ENCODE results near the gene PRTFDC1.
A peak's percentile ranks its signal among the peaks of the same experiment; 100 is the strongest.

The PRTFDC1 gene

DNA sequence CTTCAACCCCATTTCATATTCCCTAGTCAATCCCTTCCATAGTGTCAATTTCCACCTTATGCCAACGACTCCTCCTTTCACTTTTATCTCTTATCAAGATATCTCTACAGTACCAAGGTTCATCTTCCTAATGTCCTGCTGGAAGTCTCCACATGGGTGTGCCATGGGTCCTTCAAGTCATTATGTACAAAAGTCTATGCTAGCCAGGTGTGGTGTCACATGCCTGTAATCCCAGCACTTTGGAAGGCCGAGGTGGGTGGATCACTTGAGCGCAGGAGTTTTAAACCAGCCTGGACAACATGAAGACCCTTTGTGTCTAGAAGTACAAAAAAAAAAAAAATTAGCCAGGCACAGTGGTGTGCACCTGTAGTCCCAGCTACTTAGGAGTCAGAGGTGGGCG is 47.6 kb downstream of the PRTFDC1 start:
- no peak for DNase-seq (ENCODE audit: low read depth in 2 of 2)

DNA sequence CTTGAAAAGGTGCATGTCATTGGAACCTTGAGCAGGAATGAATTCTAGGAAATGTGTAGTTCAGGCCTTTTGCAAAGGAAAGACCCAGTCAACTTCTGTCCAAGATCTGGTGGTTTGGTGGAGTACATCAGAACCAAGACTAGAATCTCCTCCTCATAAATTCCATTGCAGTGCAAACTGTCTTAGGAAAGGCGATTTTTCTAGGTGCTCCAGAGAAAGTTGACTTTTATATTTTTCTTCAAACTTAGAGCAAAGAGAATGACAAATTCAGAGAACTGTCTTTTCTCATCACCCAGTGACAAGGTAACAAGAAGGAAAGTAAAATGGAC is 50.0 kb downstream of the PRTFDC1 start:
- DNase-seq (ENCODE audit: low read depth in 2 of 2), result no peak

DNA sequence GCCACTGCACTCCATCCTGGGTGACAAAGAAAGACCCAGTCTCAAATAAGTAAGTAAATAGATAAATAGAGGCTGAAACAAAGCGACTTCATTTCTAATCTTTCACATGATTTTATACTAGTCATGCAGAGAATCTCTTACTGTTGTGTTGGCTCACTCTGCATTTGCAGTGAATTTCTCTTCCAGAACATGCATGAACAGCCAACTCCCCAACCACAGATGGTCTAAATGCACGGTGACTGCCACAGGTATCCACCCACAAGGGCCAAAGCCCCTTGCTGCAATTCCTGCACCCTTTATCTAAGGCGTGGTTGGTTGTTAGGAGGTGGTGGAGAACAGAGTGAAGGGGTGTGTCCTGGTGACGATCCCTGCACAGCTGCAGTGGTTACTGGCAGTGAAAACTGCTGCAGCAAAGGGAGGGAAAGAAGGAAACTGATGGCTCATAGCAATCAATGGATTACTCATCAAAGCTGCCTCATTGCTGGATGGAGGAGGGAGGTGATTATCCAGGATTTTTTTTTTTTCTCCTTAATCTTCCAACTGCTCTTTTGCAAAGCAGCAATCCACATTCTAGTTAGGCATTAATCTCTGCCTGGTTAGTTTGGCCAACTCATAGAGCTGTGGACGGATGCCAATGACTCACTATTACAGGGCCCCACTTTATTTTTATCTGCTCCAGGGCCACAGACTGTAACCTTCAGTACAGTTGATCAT is 50.6 kb downstream of the PRTFDC1 start:
- no peak for DNase-seq (ENCODE audit: low read depth in 2 of 2)

DNA sequence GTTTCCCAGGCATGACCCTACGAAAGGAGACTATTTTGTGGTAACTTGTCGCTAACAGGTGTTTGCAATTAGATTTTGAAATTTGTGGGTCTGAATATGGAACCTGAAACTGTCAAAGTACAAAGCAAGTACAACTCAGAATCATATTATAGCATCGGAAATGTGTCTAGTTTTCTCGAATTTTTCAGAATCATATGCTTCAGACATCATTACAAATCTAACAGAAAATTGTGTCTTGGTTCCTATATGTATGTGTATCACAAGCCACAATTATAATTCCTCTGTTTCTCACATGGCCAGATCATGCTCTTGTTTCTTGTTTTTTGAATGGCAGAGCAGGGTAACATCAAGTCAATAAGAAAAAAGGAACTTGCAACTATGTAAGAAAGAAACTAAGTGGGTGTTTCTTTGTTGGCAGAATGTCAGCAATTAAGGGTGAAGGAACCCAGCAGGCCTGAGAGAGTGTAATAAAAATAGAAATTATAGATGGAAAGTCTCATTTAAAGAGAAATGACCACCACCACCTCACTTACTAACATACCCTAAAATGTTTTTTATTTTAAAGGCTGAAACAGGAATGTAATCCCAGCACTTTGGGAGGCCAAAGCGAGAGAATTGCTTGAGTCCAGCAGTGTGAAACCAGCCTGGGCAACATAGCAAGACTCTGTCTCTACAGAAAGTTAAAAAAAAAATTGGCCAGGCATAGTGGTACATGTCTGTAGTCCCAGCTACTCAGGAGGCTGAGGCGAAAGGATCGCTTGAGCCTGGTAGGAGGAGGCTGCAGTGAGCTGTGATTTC is 51.3 kb downstream of the PRTFDC1 start:
- DNase-seq (ENCODE audit: low read depth in 2 of 2), result no peak

DNA sequence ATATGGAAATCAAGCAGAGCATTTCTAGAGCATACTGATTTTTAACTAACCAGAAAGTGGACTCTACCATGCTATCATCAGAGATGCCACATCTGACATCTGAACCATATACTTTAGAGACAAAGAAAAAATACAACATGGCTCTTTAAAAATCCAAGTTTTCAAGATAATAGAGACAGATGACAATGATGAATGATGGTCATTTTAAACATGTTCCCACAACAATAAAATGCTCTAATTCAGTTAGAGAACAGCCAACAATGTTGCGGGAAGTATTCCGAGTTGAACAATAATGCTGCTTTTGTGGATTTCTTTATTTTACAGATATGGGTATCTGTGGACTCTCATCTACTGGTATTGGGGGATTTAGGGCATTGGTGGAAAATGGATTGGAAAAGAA is 52.8 kb downstream of the PRTFDC1 start:
- no peak for DNase-seq (ENCODE audit: low read depth in 2 of 2)

DNA sequence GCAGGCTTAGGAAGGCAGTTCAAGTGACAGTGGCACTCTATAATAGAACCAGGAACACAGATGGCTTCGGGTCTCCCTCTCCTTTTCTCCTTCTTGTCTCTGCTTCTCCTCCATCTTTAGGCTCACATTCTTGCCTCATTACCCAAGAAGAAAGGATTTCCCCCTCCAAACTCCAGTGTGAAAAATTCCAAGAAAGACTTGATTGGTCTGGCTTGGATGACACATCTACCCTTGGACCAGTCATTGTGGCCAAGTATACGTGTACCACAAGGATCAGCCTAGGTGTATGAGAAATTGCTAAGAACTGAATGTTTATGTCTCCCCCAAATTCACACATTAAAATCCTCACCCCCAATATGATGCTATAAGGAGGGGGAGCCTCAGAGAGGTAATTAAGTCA is 53.9 kb downstream of the PRTFDC1 start:
- DNase-seq (ENCODE audit: low read depth in 2 of 2), result no peak

DNA sequence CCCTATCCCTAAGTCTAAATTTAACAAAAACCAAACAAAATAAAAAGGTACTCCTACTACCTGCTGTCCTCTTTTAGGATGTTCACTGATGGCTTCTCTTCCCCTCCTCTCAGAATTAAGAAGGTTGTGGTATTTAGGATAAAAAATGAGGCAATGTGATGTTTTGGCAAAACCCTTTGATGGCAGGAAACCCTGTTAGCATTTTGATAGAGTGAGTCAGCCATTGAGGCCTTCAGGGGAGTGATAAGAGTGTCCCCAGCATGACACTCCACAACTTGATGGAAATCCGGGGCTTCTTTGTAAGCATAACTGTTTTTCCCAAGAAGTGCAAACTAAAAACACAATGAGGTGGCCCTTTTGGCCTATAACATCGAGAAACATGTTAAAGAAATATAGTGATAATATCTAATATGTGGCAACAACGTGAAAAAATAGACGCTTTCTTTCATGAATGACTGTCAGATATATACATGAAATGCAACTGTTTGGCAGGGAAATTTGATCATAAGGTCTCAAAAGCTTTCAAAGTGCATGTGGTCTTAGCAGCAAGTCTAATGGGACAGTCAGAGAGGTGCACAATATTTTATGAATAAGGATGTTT is 55.0 kb downstream of the PRTFDC1 start:
- DNase-seq (ENCODE audit: low read depth in 2 of 2), result no peak

DNA sequence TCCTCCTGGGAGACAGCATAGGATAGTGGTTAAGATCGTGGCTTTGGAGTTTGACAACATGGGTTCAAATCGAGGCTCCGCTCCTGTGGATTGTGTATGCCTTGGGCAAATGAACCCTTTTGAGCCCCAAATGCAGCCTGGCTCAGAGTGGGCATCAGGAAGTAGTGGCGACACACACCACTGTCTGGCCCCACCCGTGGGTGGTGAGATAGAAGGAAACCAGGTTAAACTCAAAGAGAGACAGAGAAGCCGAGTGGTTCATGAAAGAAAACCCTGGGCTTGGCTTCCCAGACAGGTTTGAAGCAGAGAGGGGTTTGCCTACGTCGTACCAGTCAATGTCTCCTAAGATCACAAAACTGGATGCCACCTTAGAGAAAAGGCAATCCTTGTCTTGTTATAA is 57.7 kb downstream of the PRTFDC1 start:
- DNase-seq (ENCODE audit: low read depth in 2 of 2), result no peak

DNA sequence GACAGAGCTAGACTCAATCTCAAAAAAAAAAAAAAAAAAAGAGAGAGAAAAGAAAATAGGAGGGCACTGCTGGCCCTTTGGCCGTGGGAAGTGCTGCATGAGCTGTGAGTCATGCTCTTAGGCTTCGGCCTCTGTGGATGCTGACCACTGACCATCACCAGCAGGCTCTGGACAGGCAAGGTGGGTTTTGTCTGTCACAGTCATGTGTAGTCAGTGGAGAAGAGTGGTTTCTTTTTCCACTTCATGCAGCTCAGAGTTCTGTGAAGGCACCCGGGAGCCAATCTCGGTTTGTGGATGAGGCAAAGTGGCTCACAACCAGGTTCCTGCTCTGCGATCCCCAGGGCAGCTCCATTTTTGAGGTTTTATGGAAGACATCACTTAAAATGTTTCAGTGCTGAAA is 58.1 kb downstream of the PRTFDC1 start:
- no peak for DNase-seq (ENCODE audit: low read depth in 2 of 2)

DNA sequence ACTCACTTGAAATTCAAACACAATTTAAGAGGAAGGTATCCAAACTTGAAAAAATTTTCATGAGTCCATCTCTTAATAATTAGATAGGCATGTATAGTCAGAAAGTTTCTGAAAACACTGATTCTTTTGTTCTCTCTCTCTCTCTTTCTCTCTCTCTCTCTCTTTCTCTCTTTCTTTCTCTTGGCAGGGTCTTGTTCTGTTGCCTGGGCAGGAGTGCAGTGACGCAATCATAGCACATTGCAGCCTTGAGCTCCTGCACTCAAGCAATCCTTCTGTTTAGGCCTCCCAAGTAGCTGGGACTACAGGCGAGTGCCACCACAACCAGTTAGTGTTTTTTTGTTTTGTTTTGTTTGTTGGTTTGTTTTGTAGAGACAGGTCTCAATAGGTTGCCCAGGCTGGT is 59.3 kb downstream of the PRTFDC1 start:
- no peak for DNase-seq (ENCODE audit: low read depth in 2 of 2)

DNA sequence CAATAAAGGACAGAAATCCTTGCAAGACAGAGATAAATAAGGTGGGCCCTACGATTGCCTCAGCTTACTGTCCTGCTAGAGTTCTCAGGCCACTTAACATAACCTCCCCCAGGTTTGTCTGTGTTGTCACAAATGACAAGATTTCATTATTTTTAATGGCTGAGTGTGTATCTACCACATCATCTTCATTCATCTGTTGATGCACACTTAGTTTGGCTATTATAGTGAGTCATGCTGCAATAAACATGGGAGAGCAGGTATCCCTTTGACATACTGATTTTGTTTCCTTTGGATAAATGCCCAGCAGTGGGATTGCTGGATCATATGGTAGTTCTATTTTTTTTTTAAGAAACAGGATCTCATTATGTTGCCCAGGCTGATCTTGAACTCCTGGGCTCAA is 60.6 kb downstream of the PRTFDC1 start:
- no peak for DNase-seq (ENCODE audit: low read depth in 2 of 2)

DNA sequence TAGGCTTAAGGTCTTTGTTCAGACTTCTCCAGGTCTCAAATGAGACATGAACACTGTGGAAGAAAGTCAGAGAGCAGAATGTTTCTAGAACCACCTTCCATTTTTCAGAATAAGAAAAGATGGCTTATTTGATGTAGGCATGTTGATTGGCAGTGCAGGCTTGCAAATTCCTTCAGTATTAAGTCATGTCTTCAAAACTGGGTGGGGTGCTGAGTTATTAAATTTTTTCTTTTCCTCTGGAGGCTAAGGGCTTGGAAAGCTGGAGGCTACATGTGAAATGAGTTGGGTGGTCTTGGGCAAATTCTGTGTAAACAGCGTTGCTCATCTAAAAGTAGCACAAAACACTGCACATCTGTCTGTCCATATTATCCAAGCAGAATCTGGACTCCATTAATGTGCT is 62.8 kb downstream of the PRTFDC1 start:
- DNase-seq (ENCODE audit: low read depth in 2 of 2), result no peak

DNA sequence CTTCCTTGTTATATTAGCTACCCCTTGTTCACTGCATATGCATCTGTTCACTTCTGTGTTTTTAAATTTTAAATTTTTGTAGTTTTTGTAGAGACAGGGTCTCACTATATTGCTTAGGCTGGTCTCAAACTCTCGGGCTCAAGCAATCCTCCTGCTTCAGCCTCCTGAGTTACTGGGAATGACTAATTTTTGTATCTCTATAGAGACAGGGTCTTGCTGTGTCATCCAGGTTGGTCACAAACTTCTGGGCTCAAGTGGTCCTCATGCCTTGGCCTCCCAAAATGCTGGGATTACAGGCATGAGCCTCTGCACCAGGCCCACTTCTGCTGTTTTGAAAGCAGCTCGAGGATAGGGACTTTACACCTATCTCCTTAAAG is 64.6 kb downstream of the PRTFDC1 start:
- no peak for DNase-seq (ENCODE audit: low read depth in 2 of 2)

DNA sequence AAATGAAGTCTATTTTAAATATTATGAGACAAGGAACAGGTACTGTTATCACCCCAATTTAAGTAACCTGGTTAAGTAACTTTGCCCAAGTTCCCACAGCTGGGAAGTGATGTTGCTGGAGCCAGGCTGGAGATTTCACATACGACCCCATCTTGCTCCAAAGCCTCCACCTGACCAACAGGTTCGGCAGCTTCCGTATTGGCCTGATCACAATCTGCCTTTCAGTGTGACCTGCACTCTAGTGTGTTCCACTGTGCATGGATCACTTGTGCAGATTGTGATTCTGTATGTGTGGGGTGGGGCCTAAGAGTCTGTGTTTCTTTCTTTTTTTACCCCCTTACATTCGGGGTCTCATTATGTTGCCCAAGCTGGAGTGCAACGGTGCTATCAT is 66.1 kb downstream of the PRTFDC1 start:
- no peak for DNase-seq (ENCODE audit: low read depth in 2 of 2)

DNA sequence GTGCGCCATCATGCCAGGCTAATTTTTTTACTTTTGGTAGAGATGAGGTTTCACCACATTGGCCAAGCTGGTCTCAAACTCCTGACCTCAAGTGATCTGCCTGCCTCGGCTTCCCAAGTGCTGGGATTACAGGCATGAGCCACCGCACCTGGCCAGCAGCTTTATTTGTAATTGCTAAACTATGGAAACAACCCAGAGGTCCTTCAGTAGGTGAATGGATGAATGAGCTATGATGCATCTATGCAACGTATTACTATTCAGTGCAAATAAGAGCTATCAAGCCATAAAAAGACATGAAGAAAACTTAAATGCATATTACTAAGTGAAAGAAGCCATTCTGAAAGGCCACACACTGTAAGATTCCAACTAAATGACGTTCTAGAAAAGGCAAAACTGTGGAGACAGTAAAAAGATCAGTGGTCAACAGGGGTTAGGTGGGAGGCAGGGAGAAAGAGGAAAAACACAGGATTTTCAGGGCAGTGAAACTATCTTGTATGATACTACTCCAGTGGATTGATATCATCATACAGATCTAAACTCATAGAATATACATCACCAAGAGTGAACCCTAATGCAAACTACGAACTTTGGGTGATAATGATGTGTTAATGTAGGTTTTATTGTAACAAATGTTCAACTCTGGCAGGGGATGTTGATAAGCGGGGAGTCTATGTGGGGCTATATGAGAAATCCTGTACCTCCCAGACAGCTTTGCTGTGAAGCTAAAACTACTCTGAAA is 66.7 kb downstream of the PRTFDC1 start:
- no peak for DNase-seq (ENCODE audit: low read depth in 2 of 2)

DNA sequence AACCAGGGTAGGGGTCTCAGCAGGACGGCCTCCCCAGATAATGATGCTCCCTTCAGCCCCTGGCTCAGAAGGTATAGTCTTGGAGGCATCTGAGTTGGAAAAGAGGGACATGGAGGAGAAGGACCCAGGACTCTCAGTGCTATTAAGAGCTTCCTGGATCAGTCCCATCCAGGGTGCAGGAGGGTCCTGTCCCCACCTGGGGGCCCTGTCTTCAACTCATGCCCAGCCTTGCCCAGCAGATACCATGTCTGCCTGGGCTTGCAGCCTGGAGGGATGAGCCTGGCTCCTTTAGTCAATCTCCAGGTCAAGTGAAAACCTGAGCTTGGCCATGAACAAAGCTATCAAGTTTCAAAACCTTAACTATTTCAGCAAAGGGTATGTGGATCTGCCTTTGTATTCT is 67.6 kb downstream of the PRTFDC1 start:
- no peak for DNase-seq (ENCODE audit: low read depth in 2 of 2)

DNA sequence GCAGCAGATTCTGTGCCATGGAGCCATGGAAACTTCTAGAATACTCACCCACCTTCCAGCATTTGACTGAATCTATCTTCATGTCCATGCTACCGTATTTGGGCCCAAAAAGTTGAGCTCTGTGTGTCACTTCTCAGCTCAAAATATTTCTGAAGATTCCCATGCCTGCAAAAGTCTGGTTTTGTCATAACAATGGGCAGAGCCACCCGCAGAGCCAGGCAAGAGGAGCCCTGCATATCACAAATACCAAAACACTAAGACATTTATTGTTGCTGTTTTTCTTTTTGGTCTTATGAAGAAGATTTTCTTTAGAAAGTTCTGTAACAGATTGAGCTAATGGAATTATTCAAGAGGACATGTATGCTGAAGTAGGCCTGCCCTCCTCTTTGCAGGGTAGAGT is 68.1 kb downstream of the PRTFDC1 start:
- DNase-seq (ENCODE audit: low read depth in 2 of 2), result no peak

DNA sequence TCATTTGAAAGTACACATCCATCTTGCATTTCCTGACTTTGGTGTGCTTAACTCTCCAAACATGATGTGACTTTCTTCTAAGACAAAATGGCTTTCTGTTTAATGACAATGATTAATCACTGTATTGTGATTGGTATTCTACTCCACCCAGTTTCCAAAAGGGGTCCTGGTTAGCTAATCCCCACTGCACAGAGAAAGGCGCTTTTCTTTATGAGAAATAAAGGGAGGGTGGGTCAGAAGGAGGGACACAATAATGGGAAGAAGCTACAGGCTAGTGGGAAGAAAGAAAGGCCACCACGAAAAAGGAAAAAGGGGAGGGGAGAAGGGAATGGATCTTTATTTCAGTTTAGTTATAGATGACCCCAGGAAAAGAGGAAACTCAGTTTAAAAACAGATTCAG is 69.2 kb downstream of the PRTFDC1 start:
- DNase-seq (ENCODE audit: low read depth in 2 of 2), result no peak

DNA sequence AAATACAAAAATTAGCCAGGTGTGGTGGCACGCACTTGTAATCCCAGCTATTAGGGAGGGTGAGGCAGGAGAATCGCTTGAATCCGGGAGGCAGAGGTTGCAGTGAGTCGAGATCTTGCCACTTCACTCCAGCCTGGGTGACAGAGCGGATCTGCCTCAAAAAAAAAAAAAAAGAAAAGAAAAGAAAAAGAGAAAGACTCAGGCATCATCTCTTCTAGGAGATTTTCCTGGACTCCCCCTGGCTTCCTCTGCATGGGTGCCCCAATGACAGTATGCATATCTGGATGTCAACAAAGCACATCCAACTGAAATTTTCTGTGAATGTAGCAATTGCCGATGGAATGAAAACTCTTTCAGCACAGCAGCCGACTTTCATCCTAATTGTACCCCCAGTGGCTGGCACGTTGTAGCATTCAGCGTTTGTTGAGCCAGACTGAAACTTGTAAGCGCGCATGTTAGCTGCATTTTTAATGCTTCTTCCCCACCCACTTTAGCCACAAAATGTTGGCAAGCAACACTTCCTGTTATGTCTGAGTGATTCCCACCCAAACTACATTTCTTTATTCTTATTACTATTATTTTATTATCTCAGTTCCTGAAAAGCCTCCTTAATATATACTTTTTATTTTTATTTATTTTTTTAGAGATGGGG is 70.2 kb downstream of the PRTFDC1 start:
- DNase-seq (ENCODE audit: low read depth in 2 of 2), result peak in 1 of 2 donors; percentile 10

DNA sequence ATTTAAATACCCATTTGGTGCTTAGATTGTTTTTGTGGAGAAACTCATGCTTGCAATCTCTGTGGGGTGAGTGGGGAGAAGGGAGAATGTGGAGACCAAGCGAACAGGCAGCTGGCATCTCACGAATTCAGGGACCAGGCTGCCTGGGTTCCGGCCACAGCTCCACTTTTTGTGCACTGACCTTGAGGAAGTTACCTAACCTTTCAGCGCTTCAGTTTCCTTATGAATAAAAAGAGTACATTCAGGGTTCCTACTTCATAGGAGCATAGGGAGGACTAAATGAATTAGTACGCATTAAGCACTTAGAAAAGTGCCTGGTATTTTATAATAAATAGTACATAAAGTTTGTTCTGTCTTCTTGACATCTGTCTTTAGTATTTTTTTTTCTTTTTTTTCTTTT is 72.5 kb downstream of the PRTFDC1 start:
- DNase-seq (ENCODE audit: low read depth in 2 of 2), result no peak

DNA sequence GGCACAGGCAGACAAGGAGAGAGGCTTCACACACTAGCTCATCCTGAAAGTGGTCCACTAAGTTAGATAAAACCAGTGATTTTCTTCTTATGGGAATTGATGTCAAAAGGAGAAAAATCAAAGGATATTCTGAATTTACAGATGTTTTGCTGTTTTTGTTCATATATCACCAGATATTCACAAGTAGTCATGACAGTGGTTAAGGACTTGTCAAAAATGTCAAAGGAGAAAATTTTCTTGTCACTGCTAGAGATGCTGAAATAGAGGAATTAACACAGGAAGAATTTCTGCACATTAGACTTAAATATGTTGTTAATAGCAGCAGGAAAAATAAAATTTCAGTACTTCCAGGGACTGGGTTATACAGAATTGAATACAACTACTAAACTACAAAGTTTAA is 78.3 kb downstream of the PRTFDC1 start:
- no peak for DNase-seq (ENCODE audit: low read depth in 2 of 2)

DNA sequence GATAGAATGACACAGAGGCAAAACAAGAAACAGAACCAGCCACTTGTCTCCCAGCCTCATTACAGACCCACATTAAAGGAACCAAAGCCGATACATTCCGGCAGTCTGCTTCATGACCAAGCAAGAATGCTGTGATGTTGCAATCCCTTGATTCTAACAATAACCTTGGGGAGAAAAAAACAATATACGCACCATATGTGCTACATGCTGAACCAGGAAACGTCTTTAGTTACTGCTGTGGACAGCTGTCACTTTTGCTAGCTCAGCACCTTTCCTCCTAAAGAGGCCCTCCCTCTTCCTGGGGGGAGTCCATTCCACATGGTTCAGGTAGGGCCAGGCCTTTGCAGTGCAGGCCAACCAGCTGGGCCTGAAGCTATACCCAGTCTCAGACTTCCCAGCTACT is 79.1 kb downstream of the PRTFDC1 start:
- no peak for DNase-seq (ENCODE audit: low read depth in 2 of 2)
